HepG2 (cell line): ENCODE measurements around the gene CCDC33. TPM values are rescaled to one million over a fixed set of nuclear protein-coding genes. Genes with fewer than 3 reads are reported as not detected.

ENCODE experiments used
- ATAC-seq: fragments of 200-7000 bp; cut with Tn5 transposase; 3 replicates; pipeline ENCODE4 v1.9.1; 2020; ENCODE audit warnings: mild to moderate bottlenecking, moderate library complexity
- BruUV-seq: library from RNA; stranded (reverse); fragments of 400-500 nt; replicated peaks from 2 replicates; lab custom pipeline; 2021; lab: Mats Ljungman, UMichigan
- CTCF ChIA-PET: fragments of 300-600 bp; formaldehyde crosslinking; extraction: SDS; loops from one replicate; lab custom pipeline; 2021; ENCODE audit warnings: low total read pairs, inconsistent platforms, low intra/inter-chr PET ratio; lab: Yijun Ruan, JAX
- POLR2A ChIA-PET: fragments of 350-600 bp; sonication (Branson Sonifier 250); formaldehyde crosslinking; loops from one replicate; lab custom pipeline; 2020; ENCODE audit warnings: antibody characterized with exemption, inconsistent platforms; lab: Yijun Ruan, JAX
- DNase-seq: peaks from one replicate; pipeline ENCODE4 v3.0.0-alpha.2; 2015; ENCODE audit warnings: low spot score
- FAIRE-seq: peaks from 3 replicates; lab custom pipeline; 2011; peaks lifted over from hg19 to GRCh38; lab: Jason Lieb, UNC
- H2AFZ ChIP-seq: one replicate; pipeline ENCODE4 v1.6.1; 2011; ENCODE audit warnings: low read length, inconsistent platforms
- H3K27ac ChIP-seq: fragments of 300-600 bp; 3 replicates; pipeline ENCODE4 v1.8.0; 2011; ENCODE audit warnings: mixed run types, mild to moderate bottlenecking, mixed read lengths, low read length, inconsistent platforms; ENCODE audit not compliant: insufficient read depth; ENCODE audit errors: extremely low read length
- H3K27me3 ChIP-seq, 2 experiments: fragments of 200-600 bp in 1 of 2; 2 replicates in 1 of 2; 3 replicates in 1 of 2; pipeline versions ENCODE4 v1.6.0 to v1.8.0; 2011; ENCODE audit warnings: low read length in 2 of 2, mild to moderate bottlenecking in 2 of 2, moderate library complexity in 2 of 2, inconsistent platforms in 1 of 2; ENCODE audit not compliant: insufficient read depth in 2 of 2, control insufficient read depth in 1 of 2
- H3K36me3 ChIP-seq, 2 experiments: fragments of 200-600 bp in 1 of 2; replicated peaks in 1 of 2; 2 replicates in 1 of 2; 3 replicates in 1 of 2; pipeline versions ENCODE4 v1.5.1 to v1.8.0; 2011; ENCODE audit warnings: low read length in 2 of 2, inconsistent platforms in 1 of 2; ENCODE audit not compliant: insufficient read depth in 2 of 2, control insufficient read depth in 1 of 2
- H3K4me1 ChIP-seq: 2 replicates; pipeline ENCODE4 v1.5.1; 2012; ENCODE audit warnings: low read length, inconsistent platforms; ENCODE audit not compliant: insufficient read depth
- H3K4me2 ChIP-seq: 2 replicates; pipeline ENCODE4 v1.6.0; 2011; ENCODE audit warnings: low read depth, low read length, inconsistent platforms
- H3K4me3 ChIP-seq, 3 experiments: fragments of 200-600 bp in 1 of 3; sonication (generic), shearing (Covaris generic) in 1 of 3; replicated peaks in 1 of 3; 2 replicates each; pipeline ENCODE4 v1.5.1; 2011 to 2016; ENCODE audit warnings: low read length in 3 of 3, inconsistent platforms in 2 of 3, low read depth in 2 of 3, mild to moderate bottlenecking in 2 of 3, control low read depth in 1 of 3, mixed read lengths in 1 of 3; ENCODE audit not compliant: insufficient read depth in 1 of 3
- H3K79me2 ChIP-seq: one replicate; pipeline ENCODE4 v1.6.1; 2011; ENCODE audit warnings: low read length, inconsistent platforms; ENCODE audit not compliant: insufficient read depth
- H3K9ac ChIP-seq: 2 replicates; pipeline ENCODE4 v1.6.0; 2011; ENCODE audit warnings: mild to moderate bottlenecking, low read depth, low read length, inconsistent platforms; ENCODE audit not compliant: insufficient read depth
- H3K9me3 ChIP-seq: 2 replicates; pipeline ENCODE4 v1.5.1; 2012; ENCODE audit warnings: mild to moderate bottlenecking, low read length
- H4K20me1 ChIP-seq: 2 replicates; pipeline ENCODE4 v1.6.0; 2011; ENCODE audit warnings: inconsistent platforms, mild to moderate bottlenecking, low read length, moderate library complexity; ENCODE audit not compliant: insufficient read depth
- FOXP4 ChIP-seq: sonication (generic); formaldehyde crosslinking; IDR thresholded peaks from 2 replicates; pipeline ENCODE4 v1.4.0; 2020; ENCODE audit warnings: missing genetic modification reagents
- MBNL3 ChIP-seq: fragments of 250-450 bp; sonication (Bioruptor Pico); conservative IDR thresholded peaks from 2 replicates; pipeline ENCODE4 v1.8.0; 2022; ENCODE audit warnings: mild to moderate bottlenecking, inconsistent platforms
- PRPF4 ChIP-seq: fragments of 200-400 bp; formaldehyde crosslinking; IDR thresholded peaks from 2 replicates; pipeline ENCODE4 v1.6.1; 2016; ENCODE audit warnings: low read length, low read depth; ENCODE audit not compliant: poor library complexity, severe bottlenecking
- RXRB ChIP-seq: IDR thresholded peaks from 2 replicates; pipeline ENCODE4 v1.6.1; 2016; ENCODE audit warnings: borderline replicate concordance, missing genetic modification reagents, missing compliant biosample characterization
- ZNF800 ChIP-seq: sonication (generic); formaldehyde crosslinking; IDR thresholded peaks from 2 replicates; pipeline ENCODE4 v1.4.0; 2020; ENCODE audit warnings: missing genetic modification reagents
- WGBS: methylation state at CpG from one replicate; pipeline ENCODE4 v1.1.6; 2017; ENCODE audit warnings: low lambda C conversion rate; 5-methylcytosine and 5-hydroxymethylcytosine counted together
- in situ Hi-C: cut with HindIII; loops from 2 replicates; pipeline ENCODE4 v1.10.0; 2017; ENCODE audit warnings: low pct_unique_long_range_greater_than_20kb; ENCODE audit not compliant: extremely low pct_ligation_motif_present
- intact Hi-C: fragments of 100-400 bp; cut with micrococcal nuclease; formaldehyde crosslinking; loops from one replicate; pipeline ENCODE4 v1.10.0; 2022; ENCODE audit not compliant: unreplicated experiment
- polyA plus RNA-seq, 8 experiments: library from polyadenylated mRNA; depleted of rRNA in 3 of 8; stranded (reverse) in 7 of 8; unstranded in 1 of 8; fragments of >200 nt; fragmentation: Illumina TruSeq in 4 of 8; extraction: Trizol in 4 of 8; gene quantifications; 2 replicates each; pipeline versions ENCODE4 v1.2.1 to v1.2.3, GENCODE V29; 2011 to 2016; ENCODE audit warnings: low read depth in 4 of 8, missing spikeins in 1 of 8, mixed read lengths in 1 of 8; ENCODE audit not compliant: insufficient read depth in 1 of 8
- total RNA-seq, 5 experiments: library from RNA; depleted of rRNA; stranded (reverse); fragments of >200 nt; fragmentation: Illumina TruSeq; extraction: Trizol; gene quantifications; 2 replicates each; pipeline ENCODE4 v1.2.3, GENCODE V29; 2016; ENCODE audit warnings: low read depth in 1 of 5
- TF ChIP-seq, protein P1 (sequence below): sonication (generic); formaldehyde crosslinking; conservative IDR thresholded peaks from 2 replicates; pipeline ENCODE4 v1.4.0; 2020; ENCODE audit warnings: missing genetic modification reagents

Gene CCDC33
- total and polyA plus RNA-seq, 2 of the 13 experiments (the other 11 are each of a cell fraction or from before 2014, with no cell fraction given) = 0.30 TPM; not detected in 1

DNA sequence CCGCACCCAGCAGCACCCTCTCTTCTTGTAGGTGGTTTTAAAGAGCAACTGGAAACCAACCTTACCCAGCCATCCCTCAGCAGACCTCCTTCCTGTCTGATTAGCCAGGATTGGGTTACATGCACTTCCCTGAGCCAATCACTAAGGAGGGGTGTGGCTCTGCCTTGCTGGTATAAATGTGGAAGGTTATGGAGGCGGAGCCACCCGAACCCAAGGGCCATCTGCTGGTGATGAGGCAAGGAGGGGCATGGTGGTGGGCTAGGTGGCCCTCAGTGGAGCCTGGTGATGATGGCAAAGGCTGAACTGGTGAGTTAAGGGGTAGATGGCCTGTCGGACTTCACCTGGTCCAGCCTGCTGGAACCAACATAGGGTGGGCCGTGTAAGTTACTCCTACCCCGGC, 39.8 kb downstream of the CCDC33 start:
- no peak overlapping the region for H3K4me2 ChIP-seq
- H3K9me3 ChIP-seq = no peaks in the 10 kb centered on the region
- in situ Hi-C loops (no loop called here), intact Hi-C loops (no loop called here)
- H3K27me3 ChIP-seq = peaks cover 0 to 26% of the 10 kb centered on the region in 2 experiments; a peak in 3 of 5 replicates
- FAIRE-seq = no peak
- H3K27ac ChIP-seq = no peak overlapping the region
- H3K36me3 ChIP-seq = no peaks in the 10 kb centered on the region
- no peak overlapping the region for H3K4me3 ChIP-seq
- H4K20me1 ChIP-seq = no peaks in the 10 kb centered on the region
- CTCF ChIA-PET = no interaction called here
- TF ChIP-seq, protein P1, sequence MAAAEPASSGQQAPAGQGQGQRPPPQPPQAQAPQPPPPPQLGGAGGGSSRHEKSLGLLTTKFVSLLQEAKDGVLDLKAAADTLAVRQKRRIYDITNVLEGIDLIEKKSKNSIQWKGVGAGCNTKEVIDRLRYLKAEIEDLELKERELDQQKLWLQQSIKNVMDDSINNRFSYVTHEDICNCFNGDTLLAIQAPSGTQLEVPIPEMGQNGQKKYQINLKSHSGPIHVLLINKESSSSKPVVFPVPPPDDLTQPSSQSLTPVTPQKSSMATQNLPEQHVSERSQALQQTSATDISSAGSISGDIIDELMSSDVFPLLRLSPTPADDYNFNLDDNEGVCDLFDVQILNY (CRISPR knock-in tag) = no peak
- TF ChIP-seq FOXP4 (CRISPR knock-in tag) (no peak), RXRB (CRISPR knock-in tag) (no peak)
- no TSS peak for BruUV-seq
- H2AFZ ChIP-seq = no peak overlapping the region
- 13% methylated on average over 3 of the region's 6 CpGs for WGBS
- no peak for DNase-seq
- POLR2A ChIA-PET = no interaction called here
- H3K79me2 ChIP-seq = no peaks in the 10 kb centered on the region
- ATAC-seq = no peak
- no peak overlapping the region for H3K9ac ChIP-seq
- no peaks in the 10 kb centered on the region for H3K4me1 ChIP-seq

DNA sequence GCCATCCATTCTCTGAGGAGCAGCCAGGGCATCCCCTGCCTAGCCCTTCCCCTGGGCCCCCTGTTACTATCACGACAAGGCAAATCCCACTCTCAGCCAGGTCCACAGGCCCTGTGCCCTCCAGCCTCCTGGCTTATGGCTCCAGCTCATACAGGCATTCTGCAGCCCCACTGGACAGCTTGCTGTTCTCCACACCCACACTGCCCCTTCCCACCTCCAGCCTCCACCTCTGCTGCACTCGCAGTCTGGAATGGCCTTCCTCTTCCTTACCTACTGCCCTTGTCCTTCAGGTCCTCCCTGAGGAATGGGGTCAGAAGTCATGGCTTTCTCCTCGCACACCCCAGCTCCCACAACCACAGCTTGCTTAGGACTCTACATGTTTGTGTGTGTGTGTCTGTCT, 40.4 kb downstream of the CCDC33 start:
- ATAC-seq (no peak), FAIRE-seq (no peak), DNase-seq (no peak)
- H4K20me1 ChIP-seq = no peaks in the 10 kb centered on the region
- no peaks in the 10 kb centered on the region for H3K9me3 ChIP-seq
- H3K4me1 ChIP-seq = no peaks in the 10 kb centered on the region
- TF ChIP-seq PRPF4 (no peak), ZNF800 (no peak), MBNL3 (CRISPR knock-in tag) (no peak)
- BruUV-seq = no TSS peak
- CTCF ChIA-PET = no interaction called here
- peaks cover 0 to 22% of the 10 kb centered on the region in 2 experiments; a peak in 3 of 5 replicates for H3K27me3 ChIP-seq
- no peak overlapping the region for H3K27ac ChIP-seq
- H2AFZ ChIP-seq = no peak overlapping the region
- H3K79me2 ChIP-seq = no peaks in the 10 kb centered on the region
- no peak overlapping the region for H3K9ac ChIP-seq
- no peak overlapping the region for H3K4me2 ChIP-seq
- no peaks in the 10 kb centered on the region for H3K36me3 ChIP-seq
- in situ Hi-C loops = no loop called here
- POLR2A ChIA-PET = no interaction called here
- intact Hi-C loops = no loop called here
- H3K4me3 ChIP-seq = no peak overlapping the region
- 5% methylated on average over 3 of the region's 3 CpGs for WGBS
